Measurements from ENCODE around the gene CTSA.
A peak's percentile ranks its signal among the peaks of the same experiment; 100 is the strongest.
"Not testable (repeated sequence)": the region's sequence is repeated elsewhere in the genome, so short reads cannot be mapped to it uniquely, and the experiment has no call there.

Gene CTSA

GRCh38 chr20:45921337-45922189 lies 30.4 kb downstream of the CTSA start:
- no peaks in the 10 kb centered on the region for H3K9me3 ChIP-seq (ENCODE audit: control insufficient read depth, insufficient read depth, low read depth, low read length)
- H3K27me3 ChIP-seq (ENCODE audit: control insufficient read depth, insufficient read depth, low read length) = no peaks in the 10 kb centered on the region
- 0 out of 2 replicates have a peak, but pooled peaks cover 3% of the 10 kb centered on the region for H3K4me1 ChIP-seq (ENCODE audit: control insufficient read depth, insufficient read depth, low read length)
- H3K9ac ChIP-seq (ENCODE audit: low read length) = no peak overlapping the region
- no peak overlapping the region for H3K27ac ChIP-seq (ENCODE audit: low read depth, low read length)
- H3K36me3 ChIP-seq (ENCODE audit: control insufficient read depth, insufficient read depth, low read length) = no peaks in the 10 kb centered on the region
- no peak overlapping the region for H3K4me3 ChIP-seq (ENCODE audit: low read depth, low read length)

GRCh38 chr20:45924391-45925261 lies 33.5 kb downstream of the CTSA start:
- H3K9ac ChIP-seq (ENCODE audit: low read length) = no peak overlapping the region
- H3K27me3 ChIP-seq (ENCODE audit: control insufficient read depth, insufficient read depth, low read length) = no peaks in the 10 kb centered on the region
- no peak overlapping the region for H3K27ac ChIP-seq (ENCODE audit: low read depth, low read length)
- H3K36me3 ChIP-seq (ENCODE audit: control insufficient read depth, insufficient read depth, low read length) = no peaks in the 10 kb centered on the region
- no peaks in the 10 kb centered on the region for H3K9me3 ChIP-seq (ENCODE audit: control insufficient read depth, insufficient read depth, low read depth, low read length)
- no peak overlapping the region for H3K4me3 ChIP-seq (ENCODE audit: low read depth, low read length)
- H3K4me1 ChIP-seq (ENCODE audit: control insufficient read depth, insufficient read depth, low read length) = 0 out of 2 replicates have a peak, but pooled peaks cover 3% of the 10 kb centered on the region

- Histone ChIP-seq H3K27ac (ENCODE audit: low read depth, low read length) (no peak overlapping the region), H3K9me3 (ENCODE audit: control insufficient read depth, insufficient read depth, low read depth, low read length) (no peaks in the 10 kb centered on the region), H3K9ac (ENCODE audit: low read length) (no peak overlapping the region), H3K4me3 (ENCODE audit: low read depth, low read length) (no peak overlapping the region), H3K27me3 (ENCODE audit: control insufficient read depth, insufficient read depth, low read length) (no peaks in the 10 kb centered on the region), H3K36me3 (ENCODE audit: control insufficient read depth, insufficient read depth, low read length) (no peaks in the 10 kb centered on the region), H3K4me1 (ENCODE audit: control insufficient read depth, insufficient read depth, low read length) (0 out of 2 replicates have a peak, but pooled peaks cover 3% of the 10 kb centered on the region)
Observed at GRCh38 chr20:45925821-45926506, 34.8 kb downstream of the CTSA start.

- H3K4me3 ChIP-seq (ENCODE audit: low read depth, low read length) = no peak overlapping the region
- H3K9ac ChIP-seq (ENCODE audit: low read length) = no peak overlapping the region
- no peaks in the 10 kb centered on the region for H3K36me3 ChIP-seq (ENCODE audit: control insufficient read depth, insufficient read depth, low read length)
- H3K27me3 ChIP-seq (ENCODE audit: control insufficient read depth, insufficient read depth, low read length) = no peaks in the 10 kb centered on the region
- H3K27ac ChIP-seq (ENCODE audit: low read depth, low read length) = no peak overlapping the region
- 0 out of 2 replicates have a peak, but pooled peaks cover 3% of the 10 kb centered on the region for H3K4me1 ChIP-seq (ENCODE audit: control insufficient read depth, insufficient read depth, low read length)
- no peaks in the 10 kb centered on the region for H3K9me3 ChIP-seq (ENCODE audit: control insufficient read depth, insufficient read depth, low read depth, low read length)
Observed at GRCh38 chr20:45926731-45927070, 35.6 kb downstream of the CTSA start.

GRCh38 chr20:45927071-45927878 lies 36.1 kb downstream of the CTSA start:
- no peak overlapping the region for H3K27ac ChIP-seq (ENCODE audit: low read depth, low read length)
- no peaks in the 10 kb centered on the region for H3K27me3 ChIP-seq (ENCODE audit: control insufficient read depth, insufficient read depth, low read length)
- no peaks in the 10 kb centered on the region for H3K36me3 ChIP-seq (ENCODE audit: control insufficient read depth, insufficient read depth, low read length)
- H3K9me3 ChIP-seq (ENCODE audit: control insufficient read depth, insufficient read depth, low read depth, low read length) = no peaks in the 10 kb centered on the region
- no peak overlapping the region for H3K9ac ChIP-seq (ENCODE audit: low read length)
- no peak overlapping the region for H3K4me3 ChIP-seq (ENCODE audit: low read depth, low read length)
- 0 out of 2 replicates have a peak, but pooled peaks cover 3% of the 10 kb centered on the region for H3K4me1 ChIP-seq (ENCODE audit: control insufficient read depth, insufficient read depth, low read length)

- not testable (repeated sequence) for H3K36me3 ChIP-seq (ENCODE audit: control insufficient read depth, insufficient read depth, low read length); H3K4me3 ChIP-seq (ENCODE audit: low read depth, low read length); H3K27ac ChIP-seq (ENCODE audit: low read depth, low read length); H3K4me1 ChIP-seq (ENCODE audit: control insufficient read depth, insufficient read depth, low read length); H3K27me3 ChIP-seq (ENCODE audit: control insufficient read depth, insufficient read depth, low read length); H3K9me3 ChIP-seq (ENCODE audit: control insufficient read depth, insufficient read depth, low read depth, low read length); H3K9ac ChIP-seq (ENCODE audit: low read length)
Observed at GRCh38 chr20:45931680-45932079, 40.5 kb downstream of the CTSA start.

GRCh38 chr20:45933266-45934045 lies 42.3 kb downstream of the CTSA start:
- Histone ChIP-seq H3K4me1 (ENCODE audit: control insufficient read depth, insufficient read depth, low read length) (peaks cover 26% of the 10 kb centered on the region), H3K27ac (ENCODE audit: low read depth, low read length) (peak overlapping the region; percentile 100), H3K27me3 (ENCODE audit: control insufficient read depth, insufficient read depth, low read length) (no peaks in the 10 kb centered on the region), H3K4me3 (ENCODE audit: low read depth, low read length) (peak overlapping the region; percentile 83), H3K9me3 (ENCODE audit: control insufficient read depth, insufficient read depth, low read depth, low read length) (no peaks in the 10 kb centered on the region), H3K9ac (ENCODE audit: low read length) (peak overlapping the region; percentile 100), H3K36me3 (ENCODE audit: control insufficient read depth, insufficient read depth, low read length) (peaks cover 15% of the 10 kb centered on the region)

- H3K36me3 ChIP-seq (ENCODE audit: control insufficient read depth, insufficient read depth, low read length) = peaks cover 20% of the 10 kb centered on the region
- no peaks in the 10 kb centered on the region for H3K9me3 ChIP-seq (ENCODE audit: control insufficient read depth, insufficient read depth, low read depth, low read length)
- H3K4me1 ChIP-seq (ENCODE audit: control insufficient read depth, insufficient read depth, low read length) = peaks cover 28% of the 10 kb centered on the region
- peak overlapping the region; percentile 83 for H3K4me3 ChIP-seq (ENCODE audit: low read depth, low read length)
- H3K27ac ChIP-seq (ENCODE audit: low read depth, low read length) = peak overlapping the region; percentile 100
- H3K9ac ChIP-seq (ENCODE audit: low read length) = peak overlapping the region; percentile 100
- no peaks in the 10 kb centered on the region for H3K27me3 ChIP-seq (ENCODE audit: control insufficient read depth, insufficient read depth, low read length)
Observed at GRCh38 chr20:45934046-45934585, 43.0 kb downstream of the CTSA start.

GRCh38 chr20:45934586-45935415 lies 43.7 kb downstream of the CTSA start, which contains the start of gene PCIF1:
TSS of gene PCIF1 (plus strand) at chr20:45934683. CDS start at chr20:45939000, 4,317 bp downstream.
- H3K27me3 ChIP-seq (ENCODE audit: control insufficient read depth, insufficient read depth, low read length) = no peaks in the 10 kb centered on the region

More at GRCh38 chr20:45934586-45935415, 43.7 kb downstream of the CTSA start, which contains the start of gene PCIF1:
- Histone ChIP-seq H3K4me1 (ENCODE audit: control insufficient read depth, insufficient read depth, low read length) (peaks cover 28% of the 10 kb centered on the region), H3K4me3 (ENCODE audit: low read depth, low read length) (peak within 1 kb of the TSS; percentile 83), H3K9ac (ENCODE audit: low read length) (peak within 1 kb of the TSS; percentile 100), H3K27ac (ENCODE audit: low read depth, low read length) (peak within 1 kb of the TSS; percentile 100), H3K9me3 (ENCODE audit: control insufficient read depth, insufficient read depth, low read depth, low read length) (no peaks in the 10 kb centered on the region), H3K36me3 (ENCODE audit: control insufficient read depth, insufficient read depth, low read length) (peaks cover 27% of the 10 kb centered on the region)
